Thoracic aorta (tissue), 2 donors: ENCODE results near the gene SPATS2L. TPM values are rescaled to one million over a fixed set of nuclear protein-coding genes. Genes with fewer than 3 reads are reported as not detected.

Experiments used
- ATAC-seq: fragments of 150-250 bp; one replicate; pipeline ENCODE4 v1.8.0; 2017; ENCODE audit warnings: low read depth; ENCODE audit not compliant: insufficient number of reproducible peaks, low FRiP score
- DNase-seq: peaks from one replicate; pipeline ENCODE4 v3.0.0-alpha.2; 2020; ENCODE audit warnings: low spot score
- H3K27ac ChIP-seq, 2 donors: fragments of 200-600 bp; sonication (generic); 1 replicate in 1 of 2; 2 replicates in 1 of 2; pipeline ENCODE4 v1.5.1; 2016; ENCODE audit warnings: mild to moderate bottlenecking in 2 of 2, moderate library complexity in 2 of 2
- H3K27me3 ChIP-seq: fragments of 200-600 bp; sonication (generic); replicated peaks from 2 replicates; pipeline ENCODE4 v1.6.0; 2016; ENCODE audit warnings: mild to moderate bottlenecking; ENCODE audit not compliant: insufficient read depth
- H3K36me3 ChIP-seq: fragments of 200-600 bp; sonication (generic); one replicate; pipeline ENCODE4 v1.5.1; 2016
- H3K4me1 ChIP-seq, 2 donors: fragments of 200-600 bp; sonication (generic); 1 replicate in 1 of 2; 2 replicates in 1 of 2; pipeline versions ENCODE4 v1.5.1 to v1.6.0; 2016; ENCODE audit warnings: low read depth in 2 of 2, mild to moderate bottlenecking in 1 of 2; ENCODE audit not compliant: control insufficient read depth in 1 of 2
- H3K4me3 ChIP-seq: fragments of 200-600 bp; sonication (generic); 2 replicates; pipeline ENCODE4 v1.5.1; 2016; ENCODE audit warnings: mild to moderate bottlenecking
- H3K9me3 ChIP-seq: fragments of 200-600 bp; sonication (generic); 2 replicates; pipeline ENCODE4 v1.5.1; 2016
- total RNA-seq, 2 donors: library from RNA; depleted of rRNA; stranded (reverse); fragments of >200 nt; gene quantifications; one replicate each; pipeline versions ENCODE4 v1.1.0 to v1.2.3, GENCODE V29; 2016
- TF ChIP-seq, protein P1 (sequence below): fragments of 200-600 bp; sonication (generic); IDR thresholded peaks from one replicate; pipeline ENCODE4 v1.5.1; 2019; ENCODE audit warnings: antibody characterized with exemption

SPATS2L gene
- total RNA-seq, 2 donors from 2014 or later: 47.7 to 90.3 TPM

DNA sequence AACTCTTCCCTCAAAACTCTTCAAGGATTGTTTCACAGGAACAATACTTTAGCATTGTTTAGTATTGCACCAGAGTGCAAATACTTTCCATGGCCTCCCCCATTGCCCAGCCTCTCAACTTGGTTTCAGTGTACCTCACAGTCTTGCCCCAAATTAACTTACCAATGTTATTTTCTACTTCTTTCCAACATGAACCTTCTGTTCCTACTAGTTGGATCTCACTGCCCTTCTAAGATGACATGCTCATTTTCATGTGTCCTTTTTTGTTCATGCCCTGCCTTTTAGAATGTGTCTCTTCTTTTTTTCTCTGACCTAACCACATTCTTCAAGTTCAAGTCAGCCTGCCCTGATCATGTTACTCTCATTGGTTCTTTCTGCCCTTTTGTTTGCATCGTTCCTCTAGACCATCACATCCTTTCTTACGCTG is 4.1 kb downstream of the SPATS2L start:
- ATAC-seq (no peak), DNase-seq (no peak)
- Histone ChIP-seq H3K9me3 (no peaks in the 10 kb centered on the region), H3K4me1 (peaks cover 15 to 51% of the 10 kb centered on the region in 2 donors), H3K27me3 (no peaks in the 10 kb centered on the region), H3K27ac (no peak overlapping the region), H3K4me3 (no peak overlapping the region), H3K36me3 (no peaks in the 10 kb centered on the region)
- TF ChIP-seq, protein P1, sequence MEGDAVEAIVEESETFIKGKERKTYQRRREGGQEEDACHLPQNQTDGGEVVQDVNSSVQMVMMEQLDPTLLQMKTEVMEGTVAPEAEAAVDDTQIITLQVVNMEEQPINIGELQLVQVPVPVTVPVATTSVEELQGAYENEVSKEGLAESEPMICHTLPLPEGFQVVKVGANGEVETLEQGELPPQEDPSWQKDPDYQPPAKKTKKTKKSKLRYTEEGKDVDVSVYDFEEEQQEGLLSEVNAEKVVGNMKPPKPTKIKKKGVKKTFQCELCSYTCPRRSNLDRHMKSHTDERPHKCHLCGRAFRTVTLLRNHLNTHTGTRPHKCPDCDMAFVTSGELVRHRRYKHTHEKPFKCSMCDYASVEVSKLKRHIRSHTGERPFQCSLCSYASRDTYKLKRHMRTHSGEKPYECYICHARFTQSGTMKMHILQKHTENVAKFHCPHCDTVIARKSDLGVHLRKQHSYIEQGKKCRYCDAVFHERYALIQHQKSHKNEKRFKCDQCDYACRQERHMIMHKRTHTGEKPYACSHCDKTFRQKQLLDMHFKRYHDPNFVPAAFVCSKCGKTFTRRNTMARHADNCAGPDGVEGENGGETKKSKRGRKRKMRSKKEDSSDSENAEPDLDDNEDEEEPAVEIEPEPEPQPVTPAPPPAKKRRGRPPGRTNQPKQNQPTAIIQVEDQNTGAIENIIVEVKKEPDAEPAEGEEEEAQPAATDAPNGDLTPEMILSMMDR: no peak

DNA sequence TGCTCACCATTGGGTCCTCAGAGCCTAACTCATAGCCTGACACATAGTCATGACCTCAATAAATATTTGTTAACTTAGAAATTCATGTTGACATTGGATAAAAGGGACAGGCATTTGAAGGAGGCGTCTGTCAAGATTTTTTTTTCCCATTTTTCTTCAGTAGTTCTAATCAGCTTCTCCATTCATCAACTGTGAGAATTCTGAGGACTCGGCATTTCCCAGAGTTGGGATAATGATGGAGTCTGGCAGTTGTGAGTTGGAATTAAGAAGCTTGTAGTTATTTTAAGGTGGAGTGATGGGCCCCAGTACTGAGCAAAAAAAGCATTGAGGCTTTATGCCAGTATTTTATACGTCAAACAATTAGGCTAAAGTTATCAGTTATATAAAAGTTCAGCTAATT is 4.6 kb downstream of the SPATS2L start:
- Histone ChIP-seq H3K27ac (no peak overlapping the region), H3K4me1 (peaks cover 15 to 57% of the 10 kb centered on the region in 2 donors), H3K36me3 (no peaks in the 10 kb centered on the region), H3K4me3 (no peak overlapping the region), H3K27me3 (no peaks in the 10 kb centered on the region), H3K9me3 (no peaks in the 10 kb centered on the region)
- DNase-seq (no peak), ATAC-seq (no peak)
- TF ChIP-seq, protein P1: no peak

GRCh38 chr2:200314976-200315567 is 8.6 kb downstream of the SPATS2L start:
- no peak overlapping the region for H3K27ac ChIP-seq
- H3K9me3 ChIP-seq: no peaks in the 10 kb centered on the region
- no peak overlapping the region for H3K4me3 ChIP-seq
- H3K36me3 ChIP-seq: no peaks in the 10 kb centered on the region
- no peak for ATAC-seq
- DNase-seq: no peak
- TF ChIP-seq, protein P1: no peak
- H3K27me3 ChIP-seq: no peaks in the 10 kb centered on the region
- peaks cover 15 to 69% of the 10 kb centered on the region in 2 donors for H3K4me1 ChIP-seq

- peaks cover 20 to 71% of the 10 kb centered on the region in 2 donors for H3K4me1 ChIP-seq
Observed at GRCh38 chr2:200317975-200318374, 11.5 kb downstream of the SPATS2L start.

GRCh38 chr2:200318940-200319435 is 12.5 kb downstream of the SPATS2L start:
- ATAC-seq (no peak), DNase-seq (no peak)
- no peaks in the 10 kb centered on the region for H3K9me3 ChIP-seq
- H3K4me3 ChIP-seq: no peak overlapping the region
- peaks cover 20 to 73% of the 10 kb centered on the region in 2 donors for H3K4me1 ChIP-seq
- H3K27me3 ChIP-seq: no peaks in the 10 kb centered on the region
- TF ChIP-seq, protein P1: no peak
- no peak overlapping the region for H3K27ac ChIP-seq
- H3K36me3 ChIP-seq: no peaks in the 10 kb centered on the region

More at GRCh38 chr2:200317975-200318374, 11.5 kb downstream of the SPATS2L start:
- no peaks in the 10 kb centered on the region for H3K9me3 ChIP-seq
- TF ChIP-seq, protein P1: no peak
- ATAC-seq (no peak), DNase-seq (no peak)
- no peaks in the 10 kb centered on the region for H3K36me3 ChIP-seq
- H3K27ac ChIP-seq: no peak overlapping the region
- no peaks in the 10 kb centered on the region for H3K27me3 ChIP-seq
- H3K4me3 ChIP-seq: no peak overlapping the region
